HS-5 (cell line): Measurements from ENCODE around the gene FGF22.

Experiments
- DNase-seq: peaks from one replicate; pipeline ENCODE4 v3.0.0-alpha.2; 2012; ENCODE audit warnings: low read depth

The FGF22 gene

DNA sequence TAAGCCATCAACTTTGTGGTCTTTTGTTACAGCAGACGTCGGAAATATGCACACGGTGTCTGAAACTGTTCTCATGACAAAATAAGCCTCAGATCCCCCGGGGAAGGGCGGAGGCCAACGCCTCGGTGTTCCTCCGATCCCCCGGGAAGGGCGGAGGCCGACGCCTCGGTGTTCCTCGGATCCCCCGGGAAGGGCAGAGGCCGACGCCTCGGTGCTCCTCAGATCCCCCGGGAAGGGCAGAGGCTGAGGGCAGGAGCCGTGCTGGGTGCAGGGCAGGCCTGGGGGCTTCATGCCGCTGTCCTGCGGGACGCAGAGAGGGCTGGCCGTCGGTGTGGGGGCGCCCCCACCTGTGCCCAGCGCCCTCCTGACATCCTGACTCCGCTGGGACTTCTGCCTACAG, 4.7 kb downstream of the FGF22 start:
- DNase-seq = no peak

- DNase-seq = no peak
Observed at GRCh38 chr19:644789-645188, 5.1 kb downstream of the FGF22 start.

DNA sequence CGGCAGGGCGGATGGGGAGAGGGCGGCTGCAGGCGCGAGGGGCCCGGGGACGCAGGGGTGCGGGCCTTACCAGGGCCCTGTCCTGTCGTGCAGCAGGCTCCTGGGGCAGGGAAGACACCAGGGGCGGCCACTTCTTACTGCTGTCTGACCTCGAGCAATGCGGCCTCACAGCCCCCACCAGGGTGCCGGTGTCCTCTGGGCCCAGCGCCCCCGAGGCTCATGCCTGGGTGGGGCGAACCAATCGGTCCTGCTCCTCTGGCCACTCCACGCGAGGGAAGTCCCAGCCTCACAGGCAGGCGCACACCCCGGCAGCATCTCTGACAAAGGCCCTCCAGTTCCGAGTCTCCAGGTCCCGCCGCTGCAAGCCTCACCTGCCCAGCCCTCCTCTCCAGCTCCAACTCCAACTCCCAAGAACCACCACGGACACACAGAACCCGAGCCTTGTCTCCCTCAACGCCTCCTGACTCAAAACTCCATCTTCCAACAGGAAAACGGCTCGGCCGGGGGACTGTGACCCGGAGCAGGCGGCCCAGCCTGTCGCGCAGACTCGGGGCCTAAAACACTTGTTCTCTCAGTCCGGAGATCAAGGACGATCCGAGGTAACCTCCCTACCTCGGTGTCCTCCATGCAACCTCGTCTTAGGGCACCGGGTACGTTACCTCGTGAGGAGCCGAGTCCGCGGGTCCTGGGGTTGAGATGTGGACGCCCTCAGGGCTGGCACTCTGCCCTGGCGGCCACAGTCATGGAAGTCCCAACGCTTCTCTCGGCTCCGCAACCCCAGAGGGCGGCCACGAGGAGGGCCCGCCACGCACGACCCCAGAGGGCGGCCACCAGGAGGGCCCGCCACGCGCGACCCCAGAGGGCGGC, 6.5 kb downstream of the FGF22 start:
- DNase-seq = no peak

GRCh38 chr19:646779-647565, 7.3 kb downstream of the FGF22 start:
- DNase-seq = no peak

DNA sequence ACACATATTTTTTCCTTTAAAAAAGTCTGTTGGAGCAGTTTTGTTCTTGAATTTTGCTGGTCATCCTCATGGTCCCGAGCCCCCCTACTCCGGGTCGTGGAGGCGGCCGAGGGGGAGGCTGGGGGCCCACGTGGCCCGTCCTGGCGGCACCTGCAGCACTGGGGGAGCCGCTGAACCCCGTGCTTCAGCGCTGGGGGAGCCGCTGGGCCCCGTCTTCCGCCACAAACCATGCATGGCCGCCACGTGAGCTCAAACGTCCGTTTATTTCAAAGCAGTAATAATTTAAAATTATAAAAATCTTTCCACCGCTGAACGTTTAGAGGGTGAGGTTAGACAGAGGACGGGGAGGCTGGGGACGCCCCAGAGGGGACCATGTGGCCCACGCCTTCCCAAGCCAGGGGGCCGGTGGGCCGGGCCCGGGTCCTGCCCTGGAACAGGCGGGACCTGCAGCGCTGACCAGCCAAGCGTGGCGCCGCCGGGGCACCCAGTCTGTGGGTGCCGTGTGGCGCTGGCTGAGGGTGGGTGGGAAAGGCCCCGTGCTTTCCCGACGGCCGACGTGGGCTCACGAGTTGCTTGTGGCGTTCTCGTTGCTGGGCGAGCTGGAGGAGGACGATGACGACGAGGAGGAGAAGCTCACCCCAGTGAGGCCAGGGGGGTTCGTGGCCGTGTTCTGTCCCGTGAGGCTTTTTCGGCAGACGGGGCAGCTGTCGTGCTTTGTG, 8.0 kb downstream of the FGF22 start:
- no peak for DNase-seq

DNA sequence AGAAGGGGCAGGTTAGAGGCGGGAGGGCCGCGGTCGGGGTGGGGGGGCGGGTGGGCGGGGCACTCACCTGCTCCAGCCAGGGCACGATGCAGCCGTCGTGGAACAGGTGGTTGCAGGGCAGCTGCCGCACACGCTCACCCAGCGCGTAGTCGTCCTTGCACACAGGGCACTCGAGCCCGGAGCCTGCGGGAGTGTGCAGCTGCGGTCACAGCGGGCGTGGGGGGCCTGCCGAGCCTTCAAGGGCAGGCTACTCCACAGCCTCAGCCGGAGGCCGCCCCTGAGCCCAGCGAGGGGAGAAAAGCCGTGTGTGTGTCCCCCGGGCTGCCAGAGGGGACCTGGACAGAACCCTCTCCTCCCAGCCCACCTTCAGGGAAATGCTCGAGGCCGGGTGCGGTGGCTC, 8.6 kb downstream of the FGF22 start:
- no peak for DNase-seq

GRCh38 chr19:648904-649801, 9.5 kb downstream of the FGF22 start:
- DNase-seq = no peak

- no peak for DNase-seq
Observed at GRCh38 chr19:650121-650520, 10.4 kb downstream of the FGF22 start.

DNA sequence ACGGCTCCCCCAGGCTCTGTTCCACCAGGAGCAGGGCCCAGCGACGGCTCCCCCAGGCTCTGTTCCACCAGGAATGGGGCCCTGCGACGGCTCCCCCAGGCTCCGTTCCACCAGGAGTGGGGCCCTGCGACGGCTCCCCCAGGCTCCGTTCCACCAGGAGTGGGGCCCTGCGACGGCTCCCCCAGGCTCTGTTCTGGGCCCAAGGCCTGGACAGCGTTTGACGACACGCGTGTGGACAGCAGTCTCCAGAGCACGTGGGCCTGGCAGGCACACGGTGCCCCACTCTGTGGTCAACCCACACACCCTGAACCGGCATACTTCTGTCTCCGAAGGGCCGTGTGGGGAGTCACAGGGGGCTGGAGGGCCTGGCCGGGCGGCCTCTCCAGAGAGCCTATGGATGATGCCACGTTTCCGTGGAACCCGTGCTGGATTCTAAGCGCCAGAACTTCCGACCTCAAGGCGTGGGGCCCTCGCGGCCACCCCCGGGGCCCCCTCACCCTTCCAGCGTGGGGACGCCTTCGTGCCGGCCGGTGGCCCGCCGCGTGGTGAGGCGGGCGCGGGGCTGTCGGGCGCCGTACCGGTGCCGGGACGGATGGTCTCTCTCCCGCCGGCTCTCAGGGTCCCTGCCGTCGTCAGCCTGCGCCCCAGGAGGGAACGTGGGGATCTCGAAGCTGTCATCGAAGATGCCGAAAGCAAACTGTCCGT, 11.6 kb downstream of the FGF22 start:
- no peak for DNase-seq

- no peak for DNase-seq
Observed at GRCh38 chr19:651991-652390, 12.3 kb downstream of the FGF22 start.

DNA sequence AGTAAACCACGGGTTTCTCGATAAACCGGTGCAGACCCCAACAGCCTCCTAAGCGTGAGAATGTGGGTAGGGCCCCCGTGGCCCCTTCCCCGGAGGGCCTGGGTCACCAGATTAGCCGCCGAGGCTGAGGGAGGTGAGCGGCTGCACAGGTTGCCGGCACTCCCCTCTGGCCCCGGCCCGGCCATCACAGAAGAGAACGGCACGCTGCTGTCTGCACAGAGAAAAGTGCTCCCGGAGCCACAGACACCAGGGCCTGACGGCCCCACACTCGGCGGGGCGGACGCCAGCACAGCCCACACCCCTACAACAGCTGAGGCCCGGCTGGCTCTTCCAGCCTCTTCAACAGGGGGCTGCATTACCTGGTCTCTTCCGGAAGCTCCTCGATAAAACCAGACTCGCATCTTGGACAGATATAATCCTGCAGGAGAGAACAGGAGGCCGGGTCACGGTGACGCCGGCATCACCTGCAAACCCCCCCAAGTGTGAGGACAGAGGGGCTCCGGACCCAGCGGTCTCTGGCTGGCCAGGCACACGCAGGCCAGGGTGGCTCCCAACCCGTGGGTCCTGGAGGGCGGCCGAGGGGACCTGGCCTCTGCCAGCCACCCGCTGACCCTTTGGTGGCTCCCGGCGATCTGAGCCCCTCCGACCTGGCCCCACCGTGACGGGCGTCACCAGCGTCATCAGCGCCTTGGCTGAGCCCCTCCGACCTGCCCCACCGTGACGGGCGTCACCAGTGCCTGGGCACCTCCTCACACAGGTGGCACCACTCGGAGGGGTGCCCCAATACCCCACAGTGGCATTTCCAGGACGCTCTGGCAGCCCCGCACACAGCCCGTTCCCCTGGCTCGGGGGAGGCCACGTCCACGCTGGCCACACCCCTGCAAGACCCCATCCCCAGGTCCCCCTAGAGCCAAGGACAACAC, 13.0 kb downstream of the FGF22 start:
- DNase-seq = no peak

DNA sequence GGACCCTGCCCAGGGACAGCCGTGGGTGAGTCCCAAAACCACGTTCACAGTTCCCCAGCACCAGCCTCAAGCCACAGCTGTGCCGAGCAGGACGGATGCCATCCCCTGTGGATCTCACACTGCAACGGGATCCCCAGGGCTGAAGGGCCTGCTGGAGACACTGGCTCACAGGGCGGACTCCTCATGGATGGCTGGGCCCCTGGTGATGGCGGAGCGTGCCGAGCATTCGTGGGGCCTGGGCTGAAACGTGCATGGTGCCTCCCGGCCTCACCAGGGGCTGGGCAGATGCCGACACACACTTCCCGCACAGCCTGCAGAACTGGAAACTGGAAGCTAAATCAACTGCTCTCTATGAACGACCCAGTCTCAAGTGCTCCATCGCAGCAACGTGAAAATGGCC, 13.7 kb downstream of the FGF22 start:
- no peak for DNase-seq

GRCh38 chr19:655691-656090, 16.0 kb downstream of the FGF22 start:
- no peak for DNase-seq

GRCh38 chr19:656751-657559, 17.3 kb downstream of the FGF22 start:
- no peak for DNase-seq

DNA sequence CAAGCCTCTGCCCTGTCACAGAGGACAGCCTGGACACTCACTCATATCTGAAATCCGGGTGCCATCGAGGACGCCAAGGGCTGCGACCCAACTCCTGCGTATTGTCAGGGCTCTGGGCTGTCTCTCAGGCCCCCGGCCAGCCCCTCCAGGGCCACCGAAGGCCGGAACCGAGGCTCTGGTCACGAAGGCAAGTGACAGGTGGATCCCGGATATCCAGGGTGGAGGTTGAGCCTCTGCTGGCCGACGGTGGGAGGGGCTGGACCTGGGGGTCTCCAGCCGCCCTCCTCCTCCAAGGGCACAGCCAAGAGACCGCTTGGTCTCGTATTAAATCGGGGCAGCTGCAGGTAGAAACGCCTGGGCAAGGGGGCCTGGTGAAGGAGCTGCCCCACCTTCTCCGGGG, 17.9 kb downstream of the FGF22 start:
- no peak for DNase-seq

DNA sequence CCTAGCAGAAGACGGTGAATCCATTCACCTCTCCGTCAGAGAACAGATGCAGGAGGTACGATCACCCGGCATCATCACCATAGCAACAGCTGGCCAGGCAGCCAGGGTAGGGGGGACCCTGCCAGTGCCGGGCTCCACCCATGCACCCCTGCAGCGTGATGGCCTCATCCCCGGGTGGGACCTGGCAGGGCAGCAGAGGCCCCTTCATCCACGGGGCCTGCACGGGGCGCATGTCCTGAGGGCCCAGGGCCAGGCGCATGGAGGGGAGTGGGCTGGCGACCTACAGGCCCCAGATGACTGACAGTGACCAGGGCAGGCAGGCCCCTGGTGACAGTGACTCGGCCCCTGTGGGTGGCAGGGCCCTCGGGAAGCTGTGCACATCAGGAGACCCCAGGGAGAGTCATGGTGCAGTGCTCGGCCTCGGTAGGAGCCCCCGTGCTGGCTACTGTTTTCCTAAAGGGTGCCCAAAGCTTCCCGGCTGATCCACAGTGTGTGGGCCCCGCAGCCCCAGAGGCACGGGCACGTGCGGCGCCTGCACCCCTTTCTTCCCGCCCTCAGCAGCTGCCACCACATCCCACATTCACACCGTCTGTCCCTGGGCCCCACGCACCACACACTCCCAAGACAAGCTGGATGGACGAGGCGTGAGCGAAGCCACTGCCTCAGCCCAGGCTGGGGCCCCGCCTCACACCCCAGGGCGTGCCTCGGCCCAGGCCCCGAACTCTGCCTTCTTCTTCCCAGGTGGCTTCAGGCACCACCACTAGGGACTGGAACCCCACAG, 18.6 kb downstream of the FGF22 start:
- no peak for DNase-seq

DNA sequence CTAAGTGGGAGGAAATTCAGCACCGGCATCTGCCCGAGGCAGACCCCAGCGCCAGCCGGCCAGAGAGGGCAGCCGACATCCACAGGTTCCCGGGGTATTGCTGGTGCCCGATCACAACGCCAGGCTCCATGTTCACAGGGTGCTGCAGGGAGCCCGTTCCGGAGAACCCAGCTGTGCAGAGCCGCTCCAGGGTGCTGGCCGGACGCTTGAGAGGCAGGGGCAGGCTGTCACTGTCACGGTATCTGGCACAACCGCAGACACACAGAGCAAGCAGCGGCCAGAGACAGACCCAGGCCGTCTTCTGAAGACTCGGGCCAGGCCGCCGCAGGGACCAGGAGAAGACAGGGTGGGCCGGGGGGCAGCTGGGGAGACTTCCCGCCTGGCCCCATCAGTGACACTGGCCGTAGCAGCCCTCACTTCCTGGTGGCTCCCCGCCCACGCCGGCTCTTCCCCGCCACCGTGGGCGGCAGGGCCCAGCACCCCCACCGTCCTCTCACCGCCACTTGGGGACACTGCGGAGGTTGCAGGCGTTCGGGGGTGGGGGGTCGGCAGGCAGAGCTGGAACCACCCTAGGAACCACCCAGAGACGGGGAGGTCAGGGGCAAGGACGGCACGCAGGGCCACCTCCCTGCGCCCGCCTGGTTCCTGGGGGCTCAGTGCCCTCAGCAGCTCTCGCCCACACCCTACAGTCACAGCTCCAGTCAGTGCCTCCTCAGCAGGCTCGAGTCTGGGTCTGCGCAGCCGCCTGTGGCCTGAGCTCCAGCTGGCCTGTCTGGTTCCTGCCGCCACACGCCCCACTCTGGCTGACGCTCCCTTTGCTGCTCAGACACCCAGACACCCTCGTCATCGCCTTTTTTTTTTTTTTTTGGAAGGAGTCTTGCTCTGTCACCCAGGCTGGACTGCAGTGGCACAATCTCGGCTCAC, 19.5 kb downstream of the FGF22 start:
- no peak for DNase-seq
